Measurements from ENCODE around the gene C2orf49. TPM values are rescaled to one million over a fixed set of nuclear protein-coding genes. Genes with fewer than 3 reads are reported as not detected.
A peak's percentile ranks its signal among the peaks of the same experiment; 100 is the strongest.

Gene C2orf49
- 10 to 100 TPM; 17.5 to 18.4 TPM for total RNA-seq

- DNase-seq (ENCODE audit: low spot score) = peak; percentile 57
- Histone ChIP-seq H3K4me1 (ENCODE audit: control insufficient read depth in 1 of 2, low read depth in 2 of 2) (peaks cover 6 to 21% of the 10 kb centered on the region in 2 donors), H3K36me3 (peaks cover 19% of the 10 kb centered on the region), H3K9me3 (no peaks in the 10 kb centered on the region), H3K4me3 (peak within 1 kb of the TSS; percentile 92), H3K27ac (peak within 1 kb of the TSS; percentile 95 to 96), H3K27me3 (replicated peaks; ENCODE audit: insufficient read depth) (no peaks in the 10 kb centered on the region)
- peak; percentile 81 for ATAC-seq (ENCODE audit: insufficient number of reproducible peaks, low FRiP score, low read depth)
- TF ChIP-seq, protein P1, sequence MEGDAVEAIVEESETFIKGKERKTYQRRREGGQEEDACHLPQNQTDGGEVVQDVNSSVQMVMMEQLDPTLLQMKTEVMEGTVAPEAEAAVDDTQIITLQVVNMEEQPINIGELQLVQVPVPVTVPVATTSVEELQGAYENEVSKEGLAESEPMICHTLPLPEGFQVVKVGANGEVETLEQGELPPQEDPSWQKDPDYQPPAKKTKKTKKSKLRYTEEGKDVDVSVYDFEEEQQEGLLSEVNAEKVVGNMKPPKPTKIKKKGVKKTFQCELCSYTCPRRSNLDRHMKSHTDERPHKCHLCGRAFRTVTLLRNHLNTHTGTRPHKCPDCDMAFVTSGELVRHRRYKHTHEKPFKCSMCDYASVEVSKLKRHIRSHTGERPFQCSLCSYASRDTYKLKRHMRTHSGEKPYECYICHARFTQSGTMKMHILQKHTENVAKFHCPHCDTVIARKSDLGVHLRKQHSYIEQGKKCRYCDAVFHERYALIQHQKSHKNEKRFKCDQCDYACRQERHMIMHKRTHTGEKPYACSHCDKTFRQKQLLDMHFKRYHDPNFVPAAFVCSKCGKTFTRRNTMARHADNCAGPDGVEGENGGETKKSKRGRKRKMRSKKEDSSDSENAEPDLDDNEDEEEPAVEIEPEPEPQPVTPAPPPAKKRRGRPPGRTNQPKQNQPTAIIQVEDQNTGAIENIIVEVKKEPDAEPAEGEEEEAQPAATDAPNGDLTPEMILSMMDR (IDR thresholded peaks at IDR 0.05) = no peak
Observed at GRCh38 chr2:105337122-105338019, at the start of gene C2orf49. Gene C2orf49, plus strand, starts transcription at chr2:105337540. Its CDS starts 48 bp downstream, at chr2:105337588.

DNA sequence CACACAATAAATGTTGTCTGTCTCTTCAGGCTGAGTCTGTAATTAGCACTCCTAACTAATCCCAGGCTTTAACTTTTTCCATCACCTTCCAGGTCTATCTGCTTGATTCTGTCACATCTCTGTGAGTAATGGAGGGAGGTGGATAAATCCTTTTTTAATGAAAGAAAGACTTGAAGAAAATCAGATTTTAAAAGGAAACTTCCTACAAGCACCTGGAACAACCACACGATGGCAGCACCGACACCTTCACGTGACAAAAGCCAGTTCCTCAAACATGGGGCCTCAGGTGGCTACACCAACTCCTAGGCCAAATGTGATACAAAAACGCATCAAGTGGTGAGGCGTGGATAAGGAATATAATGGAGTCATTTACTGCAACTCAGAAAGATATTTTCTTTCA is 49.6 kb upstream of the C2orf49 start:
- no peaks in the 10 kb centered on the region for H3K4me1 ChIP-seq (ENCODE audit: control insufficient read depth in 1 of 2, low read depth in 2 of 2)
- H3K27me3 ChIP-seq (replicated peaks; ENCODE audit: insufficient read depth) = no peaks in the 10 kb centered on the region
- no peak overlapping the region for H3K4me3 ChIP-seq
- no peak overlapping the region for H3K27ac ChIP-seq
- no peak for ATAC-seq (ENCODE audit: insufficient number of reproducible peaks, low FRiP score, low read depth)
- DNase-seq (ENCODE audit: low spot score) = no peak
- H3K9me3 ChIP-seq = no peaks in the 10 kb centered on the region
- peaks cover 6% of the 10 kb centered on the region for H3K36me3 ChIP-seq
- TF ChIP-seq, protein P1 (IDR thresholded peaks at IDR 0.05) = peak; percentile 29

DNA sequence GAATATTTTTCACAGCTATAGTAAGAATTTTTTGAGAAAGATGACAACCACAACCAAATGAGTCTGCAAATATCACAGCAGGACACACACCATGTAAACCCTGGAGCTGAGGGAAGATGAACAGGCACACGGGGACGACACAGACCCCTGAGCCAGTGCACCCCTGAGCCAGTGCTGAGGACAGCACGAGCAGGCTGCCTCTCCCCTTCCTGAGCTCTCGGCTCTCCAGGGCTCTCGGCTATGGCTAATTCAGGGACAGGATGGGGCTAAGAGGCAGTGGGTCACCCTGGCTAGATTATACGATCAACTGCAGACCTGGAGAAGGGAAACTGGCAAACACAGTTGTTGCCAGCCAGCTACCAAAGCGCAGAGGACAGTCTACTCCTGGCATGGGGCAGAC is 49.2 kb upstream of the C2orf49 start:
- no peaks in the 10 kb centered on the region for H3K27me3 ChIP-seq (replicated peaks; ENCODE audit: insufficient read depth)
- H3K27ac ChIP-seq = no peak overlapping the region
- no peaks in the 10 kb centered on the region for H3K4me1 ChIP-seq (ENCODE audit: control insufficient read depth in 1 of 2, low read depth in 2 of 2)
- no peak for ATAC-seq (ENCODE audit: insufficient number of reproducible peaks, low FRiP score, low read depth)
- DNase-seq (ENCODE audit: low spot score) = no peak
- no peak overlapping the region for H3K4me3 ChIP-seq
- TF ChIP-seq, protein P1 (IDR thresholded peaks at IDR 0.05) = no peak
- peaks cover 6% of the 10 kb centered on the region for H3K36me3 ChIP-seq
- no peaks in the 10 kb centered on the region for H3K9me3 ChIP-seq

DNA sequence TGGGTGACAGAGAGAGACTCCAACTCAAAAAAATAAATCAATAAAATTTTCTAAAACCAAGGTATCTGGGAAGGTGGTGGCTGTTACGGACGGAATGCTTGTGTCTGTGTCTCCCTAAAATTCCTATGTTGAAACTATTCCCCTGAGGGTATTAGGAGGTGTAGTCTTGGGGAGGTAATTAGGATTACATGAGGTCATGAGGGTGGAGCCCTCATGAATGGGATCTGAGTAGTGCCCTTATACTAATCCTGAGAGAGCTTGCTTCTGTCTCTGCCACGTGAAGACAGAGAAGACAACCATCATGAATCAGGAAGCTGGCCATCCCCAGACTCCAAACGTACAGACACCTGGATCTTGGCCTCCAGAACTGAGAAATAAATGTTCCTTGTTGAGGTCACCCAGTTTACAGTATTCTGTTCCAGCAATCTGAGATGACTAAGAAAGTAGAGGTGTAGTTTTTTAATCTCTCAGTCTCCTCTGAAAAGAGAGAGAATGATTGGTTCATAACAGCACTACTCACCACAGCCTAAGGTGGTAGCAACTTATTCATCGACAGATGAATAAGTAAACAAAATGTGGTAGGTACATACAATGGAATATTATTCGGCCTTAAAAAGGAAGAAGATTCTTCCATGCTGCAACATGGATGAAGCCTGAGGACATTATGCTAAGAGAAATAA is 46.2 kb upstream of the C2orf49 start:
- ATAC-seq (ENCODE audit: insufficient number of reproducible peaks, low FRiP score, low read depth) (no peak), DNase-seq (ENCODE audit: low spot score) (no peak)
- peaks cover 14% of the 10 kb centered on the region for H3K36me3 ChIP-seq
- H3K4me3 ChIP-seq = no peak overlapping the region
- TF ChIP-seq, protein P1 (IDR thresholded peaks at IDR 0.05) = no peak
- H3K4me1 ChIP-seq (ENCODE audit: control insufficient read depth in 1 of 2, low read depth in 2 of 2) = no peaks in the 10 kb centered on the region
- no peaks in the 10 kb centered on the region for H3K9me3 ChIP-seq
- H3K27me3 ChIP-seq (replicated peaks; ENCODE audit: insufficient read depth) = no peaks in the 10 kb centered on the region
- H3K27ac ChIP-seq = no peak overlapping the region

GRCh38 chr2:105291981-105292380 is 45.4 kb upstream of the C2orf49 start:
- H3K9me3 ChIP-seq = no peaks in the 10 kb centered on the region
- H3K4me1 ChIP-seq (ENCODE audit: control insufficient read depth in 1 of 2, low read depth in 2 of 2) = no peaks in the 10 kb centered on the region
- DNase-seq (ENCODE audit: low spot score) (no peak), ATAC-seq (ENCODE audit: insufficient number of reproducible peaks, low FRiP score, low read depth) (no peak)
- H3K27me3 ChIP-seq (replicated peaks; ENCODE audit: insufficient read depth) = no peaks in the 10 kb centered on the region
- H3K4me3 ChIP-seq = no peak overlapping the region
- no peak overlapping the region for H3K27ac ChIP-seq
- TF ChIP-seq, protein P1 (IDR thresholded peaks at IDR 0.05) = no peak
- H3K36me3 ChIP-seq = peaks cover 19% of the 10 kb centered on the region

Data from thoracic aorta (tissue), 2 donors.